Activated CD4-positive, alpha-beta T cell treated with anti-CD3 and anti-CD28 coated beads for 24 hours (primary cell): ENCODE measurements around the gene MTX1.
"Not testable (repeated sequence)": the region's sequence is repeated elsewhere in the genome, so short reads cannot be mapped to it uniquely, and the experiment has no call there.

ENCODE experiments used
- DNase-seq, 2 donors: peaks; one replicate each; pipeline ENCODE4 v3.0.0-alpha.2; 2020; ENCODE audit warnings: low read depth in 2 of 2

MTX1 gene

DNA sequence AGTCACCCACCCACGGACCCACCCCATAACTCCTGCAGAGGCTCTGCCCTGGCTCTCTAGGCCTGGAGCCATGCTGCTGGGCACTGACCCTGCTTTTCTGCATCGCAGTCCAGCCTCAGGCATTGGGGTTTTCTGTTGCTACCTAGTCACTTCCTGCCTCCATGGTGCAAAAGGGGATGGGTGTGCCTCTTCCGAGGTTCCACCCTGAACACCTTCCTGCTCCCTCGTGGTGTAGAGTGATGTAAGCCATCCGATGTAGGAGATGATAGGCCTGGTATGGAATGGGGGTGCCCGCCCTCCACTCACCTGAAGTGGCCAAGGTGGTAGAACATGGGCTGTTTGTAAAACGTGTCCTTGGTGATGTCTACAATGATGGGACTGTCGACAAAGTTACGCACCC, 26.9 kb downstream of the MTX1 start:
- not testable (repeated sequence) for DNase-seq

DNA sequence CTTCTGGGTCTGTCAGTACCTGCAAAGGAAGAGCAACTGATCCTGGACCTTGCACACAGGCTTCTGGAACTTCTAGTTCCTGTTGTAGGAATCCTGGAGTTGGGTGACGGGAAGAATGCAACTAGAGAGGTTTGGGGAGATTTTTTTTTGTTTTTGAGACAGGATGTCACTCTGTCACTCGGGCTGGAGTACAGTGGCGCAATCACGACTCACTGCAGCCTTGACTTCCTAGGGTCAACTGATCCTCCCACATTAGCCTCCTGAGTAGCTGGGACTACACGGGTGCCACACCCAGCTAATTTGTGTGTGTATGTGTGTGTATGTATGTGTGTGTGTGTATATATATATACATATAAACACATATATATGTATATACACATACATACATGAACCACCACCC, 28.0 kb downstream of the MTX1 start:
- DNase-seq, result no peak

DNA sequence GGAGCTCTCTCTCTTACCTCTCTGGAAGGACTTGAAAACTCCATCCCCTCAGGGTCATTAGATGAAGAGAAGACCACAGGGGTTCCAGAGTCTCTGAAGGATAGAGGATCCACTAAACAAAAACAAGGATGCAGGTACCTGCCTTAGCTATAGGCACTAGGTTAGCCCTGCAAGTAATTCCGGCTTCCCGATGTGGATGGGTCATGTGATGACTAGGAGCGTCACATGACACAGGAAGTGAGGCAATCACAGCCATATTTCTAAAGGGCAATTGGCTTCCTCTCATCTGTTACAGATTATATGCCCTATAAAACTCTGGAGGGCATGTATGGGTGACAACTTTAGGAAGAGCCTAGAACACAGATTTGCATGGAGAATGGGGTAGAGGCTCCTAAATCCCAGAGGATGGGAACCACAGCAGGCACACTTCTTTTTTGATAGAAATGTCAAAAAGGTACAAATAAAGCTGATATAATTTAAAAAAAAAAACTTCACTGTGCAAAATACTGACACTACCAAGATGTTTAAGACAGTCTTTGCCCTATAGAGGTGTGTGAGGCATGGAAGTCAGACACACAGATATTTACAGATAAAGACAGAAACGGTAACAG, 32.7 kb downstream of the MTX1 start:
- peak; percentile 32 to 52 for DNase-seq

DNA sequence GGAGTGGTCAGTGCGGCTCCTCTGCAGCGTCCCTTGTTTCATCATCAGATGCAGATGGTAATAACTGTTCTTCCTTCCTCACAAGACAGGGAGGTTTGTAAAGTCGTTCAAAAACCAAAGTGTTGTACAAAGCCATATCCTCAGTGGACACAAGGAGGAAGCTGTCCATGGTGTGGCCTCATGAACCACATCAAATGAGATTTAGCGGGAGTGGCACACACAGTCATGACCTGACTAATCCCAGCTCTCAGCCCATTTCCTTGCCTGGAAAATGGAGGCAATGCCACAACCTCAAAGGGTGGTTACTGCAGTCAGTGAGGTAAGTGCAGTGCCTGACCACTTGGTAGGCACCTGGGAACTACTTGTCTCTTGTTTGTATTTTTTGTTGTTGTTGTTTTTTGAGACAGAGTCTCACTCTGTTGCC, 33.4 kb downstream of the MTX1 start:
- DNase-seq, result no peak

DNA sequence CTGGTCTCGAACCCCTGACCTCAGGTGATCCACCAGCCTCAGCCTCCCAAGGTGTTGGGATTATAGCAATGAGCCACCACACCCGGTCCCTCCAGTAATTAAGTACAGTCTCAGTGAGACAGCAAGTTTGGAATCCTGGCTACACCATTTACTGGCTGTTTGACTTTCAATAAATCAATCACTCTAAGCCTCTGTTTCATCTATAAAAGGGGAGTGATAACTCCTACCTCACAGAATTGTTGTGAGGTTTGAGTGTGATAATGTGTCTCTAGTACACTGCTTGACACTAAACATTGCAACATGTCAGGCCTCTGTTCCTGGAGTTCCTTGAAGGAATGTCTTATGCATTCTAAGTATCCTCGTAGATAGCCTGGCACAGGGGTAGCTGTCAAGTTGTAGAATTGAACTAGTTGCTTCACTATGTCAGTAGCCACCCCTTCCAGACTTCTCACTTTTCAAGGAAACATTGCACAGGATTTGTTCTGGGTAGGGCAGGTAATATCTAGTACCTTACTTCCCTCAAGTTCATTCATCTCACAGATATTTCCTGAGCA, 34.4 kb downstream of the MTX1 start:
- DNase-seq, result no peak

- DNase-seq, result peak; percentile 82 to 92
These were observed 36.1 kb downstream of the MTX1 start for GRCh38 chr1:155244368-155245162.

DNA sequence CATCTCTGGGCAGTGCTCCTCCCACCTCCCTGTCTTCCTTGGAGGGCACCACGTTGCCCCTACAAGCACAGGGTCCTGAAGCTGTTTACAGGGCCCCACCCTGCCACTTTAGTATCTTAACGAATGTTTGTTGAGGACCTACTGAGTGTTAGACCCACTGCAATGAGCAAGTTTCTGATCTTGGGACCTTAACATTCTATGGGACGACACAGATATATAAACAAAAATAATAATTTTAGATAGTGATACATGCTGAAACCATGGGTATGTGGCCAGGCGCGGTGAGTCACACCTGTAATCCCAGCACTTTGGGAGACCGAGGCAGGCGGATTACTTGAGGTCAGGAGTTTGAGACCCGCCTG, 36.6 kb downstream of the MTX1 start:
- no peak for DNase-seq

DNA sequence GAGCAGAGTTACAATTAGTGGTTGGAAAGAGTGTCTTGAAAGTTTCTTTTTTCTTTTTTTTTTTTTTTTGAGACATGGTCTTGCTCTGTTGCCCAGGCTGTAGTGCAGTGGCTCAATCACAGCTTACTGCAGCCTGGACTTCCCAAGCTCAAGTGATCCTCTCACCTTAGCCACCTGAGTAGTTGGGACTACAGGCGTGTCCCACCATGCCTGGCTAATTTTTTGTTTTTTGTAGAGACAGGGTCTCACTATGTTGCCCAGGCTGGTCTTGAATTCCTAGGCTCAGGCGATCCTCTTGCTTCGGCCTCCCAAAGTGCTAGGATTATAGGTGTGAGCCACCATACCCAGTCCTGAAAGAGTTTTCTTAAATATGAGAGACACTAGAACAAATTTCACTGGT, 38.3 kb downstream of the MTX1 start:
- not testable (repeated sequence) for DNase-seq

DNA sequence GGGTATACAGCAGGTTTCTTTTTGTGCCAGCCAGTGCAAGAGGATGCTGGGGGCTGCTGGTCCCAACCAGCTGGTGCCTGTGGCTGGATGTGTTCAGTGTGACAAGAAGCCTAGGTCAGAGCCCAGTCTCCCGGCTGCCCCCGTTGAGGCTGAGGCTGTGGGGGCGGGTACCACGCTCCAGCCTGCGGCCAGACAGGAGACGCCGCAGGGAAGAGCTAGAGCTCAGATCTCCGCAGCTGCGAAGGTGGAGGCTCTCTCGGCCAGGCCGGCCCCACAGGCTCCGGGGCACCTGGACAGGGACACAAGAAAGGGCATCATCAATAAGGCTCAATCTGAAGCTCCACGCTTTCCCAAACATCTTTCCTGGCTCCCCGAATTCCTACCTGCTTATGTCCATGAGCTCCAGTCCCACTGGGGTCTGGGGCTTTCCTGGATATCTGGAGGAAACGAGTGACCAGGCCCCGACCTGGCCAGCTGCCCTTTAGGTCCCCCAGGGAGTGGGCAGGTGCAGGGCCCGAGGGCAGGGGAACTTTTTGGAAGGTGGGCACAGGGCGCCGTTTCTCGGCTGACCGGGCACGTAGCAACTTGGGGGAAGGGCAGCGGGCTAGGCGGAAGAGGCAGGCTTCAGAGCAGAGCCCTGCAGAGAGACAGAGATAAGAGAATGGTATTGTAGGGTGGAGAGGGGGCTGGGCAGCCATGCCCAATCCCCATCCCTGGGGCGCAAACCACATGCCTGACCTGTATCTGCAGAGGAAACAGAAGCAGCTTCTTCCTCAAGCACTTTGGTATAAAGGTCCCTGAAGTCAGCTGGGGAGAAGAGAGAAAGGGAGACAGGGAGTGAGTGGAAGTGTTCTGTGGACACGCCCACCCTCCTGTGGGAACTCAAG, 39.4 kb downstream of the MTX1 start:
- no peak for DNase-seq

GRCh38 chr1:155250246-155250632, 41.7 kb downstream of the MTX1 start:
- no peak for DNase-seq

DNA sequence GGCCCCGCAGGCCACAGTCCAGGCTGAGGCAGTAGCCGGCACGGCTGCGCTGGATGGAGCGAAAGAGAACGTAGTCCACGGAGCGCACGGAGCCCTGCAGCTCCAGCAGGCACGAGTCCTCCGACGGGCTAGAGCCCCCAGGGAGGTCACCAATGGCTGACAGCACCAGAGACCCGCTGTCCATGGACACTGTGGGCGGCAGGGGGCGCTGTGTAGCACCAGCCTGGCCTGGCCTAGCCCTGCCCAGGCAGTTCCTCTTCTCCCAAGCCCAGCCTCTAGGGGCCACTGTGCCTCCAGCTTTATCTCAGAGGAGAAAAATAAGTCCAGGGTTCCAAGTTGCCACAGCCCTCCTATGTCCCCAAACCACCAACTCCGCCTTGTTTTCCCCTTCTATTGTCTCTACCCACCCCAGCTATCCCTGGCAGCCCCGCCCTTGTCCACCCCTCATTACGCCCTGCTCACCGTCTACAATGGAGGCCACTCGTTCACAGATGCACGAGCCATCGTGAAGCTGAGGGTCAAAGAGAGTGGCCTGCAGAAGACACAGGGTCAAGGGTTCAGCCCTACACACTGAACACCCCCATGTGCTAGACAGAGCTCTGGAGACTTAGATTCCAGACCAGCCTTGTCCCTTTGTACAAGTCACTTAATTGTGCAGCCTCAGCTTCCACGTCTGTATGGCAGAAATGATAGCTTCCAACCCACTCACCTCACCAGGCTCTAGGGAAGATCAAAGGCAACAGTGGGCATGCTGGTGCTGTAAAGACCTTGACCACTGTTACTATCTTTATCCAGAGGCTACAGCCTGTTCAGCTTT, 42.3 kb downstream of the MTX1 start:
- peak; percentile 96 to 97 for DNase-seq

- DNase-seq, result no peak
These were observed 43.1 kb downstream of the MTX1 start for GRCh38 chr1:155251566-155251965.

DNA sequence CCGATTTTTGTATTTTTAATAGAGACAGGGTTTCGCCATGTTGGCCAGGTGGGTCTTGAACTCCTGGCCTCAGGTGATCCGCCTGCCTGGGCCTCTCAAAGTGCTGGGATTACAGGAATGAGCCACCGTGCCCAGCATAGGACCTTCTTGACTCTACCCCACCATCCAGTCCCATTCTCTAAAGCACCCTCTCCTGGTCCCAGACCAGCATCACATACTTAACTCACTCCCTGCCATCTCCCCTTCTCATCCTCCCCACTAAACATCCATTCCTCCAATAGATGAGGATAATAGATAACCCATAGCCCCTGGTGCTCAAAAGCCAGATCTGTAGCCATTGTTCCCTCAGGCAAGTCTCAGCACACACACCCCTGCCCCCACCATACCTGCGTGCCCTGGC, 44.7 kb downstream of the MTX1 start:
- no peak for DNase-seq

DNA sequence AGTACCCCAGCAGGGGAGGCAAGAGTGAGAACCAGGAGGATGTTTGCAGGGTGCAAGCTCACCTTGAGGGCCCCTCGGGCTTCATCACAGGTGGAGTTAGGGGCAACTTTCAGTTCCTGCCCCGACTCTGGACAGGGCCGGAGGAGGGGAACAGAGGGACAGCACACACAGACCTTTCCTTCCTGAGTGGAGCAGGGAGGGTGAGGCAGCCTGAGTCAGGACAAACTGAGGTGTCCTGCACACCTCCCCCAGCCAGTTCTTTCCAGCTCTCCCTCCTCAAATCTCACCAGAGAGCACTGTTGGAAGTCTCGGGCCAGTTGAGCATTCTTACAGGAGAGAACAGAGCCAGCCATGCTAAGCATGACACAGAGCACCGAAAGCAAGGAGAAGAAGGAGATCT, 45.3 kb downstream of the MTX1 start:
- DNase-seq, result no peak

DNA sequence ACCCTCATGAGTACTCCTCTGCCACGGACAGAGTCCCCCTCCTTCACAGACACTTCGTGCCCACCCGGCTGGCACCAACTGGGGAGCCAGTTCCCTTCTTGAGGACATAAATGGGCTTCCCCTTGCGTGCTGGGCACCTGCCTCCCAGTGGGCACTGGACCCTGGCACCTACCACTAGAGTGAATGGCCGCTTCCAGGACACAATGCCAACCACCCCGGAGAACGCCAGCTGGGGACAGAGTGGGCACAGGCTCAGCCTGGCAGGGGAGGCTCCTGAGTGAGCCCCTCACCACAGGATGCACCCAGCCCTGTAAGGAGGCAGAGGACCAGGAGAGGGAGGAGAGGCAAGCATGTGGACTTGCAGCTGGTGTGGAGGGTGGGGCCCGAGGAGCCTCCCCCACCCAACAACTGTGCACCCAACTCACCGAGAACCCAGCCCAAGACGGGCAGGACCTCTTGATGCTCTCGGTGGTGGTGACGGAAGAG, 45.8 kb downstream of the MTX1 start:
- DNase-seq, result no peak

GRCh38 chr1:155254714-155255242, 46.3 kb downstream of the MTX1 start:
- DNase-seq, result no peak

GRCh38 chr1:155255243-155256007, 46.9 kb downstream of the MTX1 start, which contains the start of gene ENTREP3:
Gene ENTREP3, minus strand, starts transcription at chr1:155255483. Its CDS starts 606 bp downstream, at chr1:155254877.
- peak; percentile 68 to 72 for DNase-seq

GRCh38 chr1:155256058-155256852, 47.8 kb downstream of the MTX1 start:
- DNase-seq, result no peak

DNA sequence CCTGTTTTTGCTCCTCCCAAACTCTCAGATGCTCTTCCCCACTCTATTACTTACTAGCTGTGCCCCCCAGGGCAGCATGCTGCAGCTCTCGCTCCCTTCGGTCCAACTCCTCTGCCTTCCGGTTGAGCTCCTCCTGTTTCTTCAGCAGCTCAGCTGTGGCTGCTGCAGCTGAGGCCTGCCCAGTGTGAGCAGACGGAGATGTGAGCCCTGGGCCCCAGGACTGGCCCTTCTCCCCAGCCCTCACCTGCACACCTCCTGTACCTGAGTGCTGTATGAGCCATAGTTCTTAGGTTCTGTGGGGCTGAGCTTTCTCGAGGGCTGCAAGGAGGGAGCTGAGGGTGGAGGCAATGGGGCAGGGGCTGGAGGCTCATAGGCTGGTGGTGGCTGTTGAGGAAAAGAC, 51.8 kb downstream of the MTX1 start:
- no peak for DNase-seq
